Activated naive CD8-positive, alpha-beta T cell treated with anti-CD3 and anti-CD28 coated beads for 36 hours (primary cell): ENCODE measurements around the gene FANCF. TPM values are rescaled to one million over a fixed set of nuclear protein-coding genes. Genes with fewer than 3 reads are reported as not detected.

ENCODE experiments used
- DNase-seq: peaks from one replicate; pipeline ENCODE4 v3.0.0; 2021
- H3K27ac Mint-ChIP-seq: one replicate; pipeline ENCODE4 v1.8.0; 2022; ENCODE audit warnings: mild to moderate bottlenecking, moderate library complexity, mixed read lengths
- H3K27me3 Mint-ChIP-seq: one replicate; pipeline ENCODE4 v1.8.0; 2022; ENCODE audit warnings: mild to moderate bottlenecking, mixed read lengths
- H3K36me3 Mint-ChIP-seq: one replicate; pipeline ENCODE4 v1.8.0; 2021; ENCODE audit warnings: mild to moderate bottlenecking, mixed read lengths
- H3K4me1 Mint-ChIP-seq: one replicate; pipeline ENCODE4 v1.8.0; 2021; ENCODE audit warnings: mixed read lengths
- H3K4me3 Mint-ChIP-seq: one replicate; pipeline ENCODE4 v1.8.0; 2022; ENCODE audit warnings: mild to moderate bottlenecking, moderate library complexity, mixed read lengths
- H3K9me3 Mint-ChIP-seq: one replicate; pipeline ENCODE4 v1.8.0; 2022; ENCODE audit warnings: mixed read lengths
- total RNA-seq, 2 experiments: library from RNA; stranded (reverse); gene quantifications; one replicate each; pipeline ENCODE4 v1.2.3, GENCODE V29; 2021

The FANCF gene
- total RNA-seq, 2 experiments from 2014 or later, result 14.0 to 15.8 TPM

DNA sequence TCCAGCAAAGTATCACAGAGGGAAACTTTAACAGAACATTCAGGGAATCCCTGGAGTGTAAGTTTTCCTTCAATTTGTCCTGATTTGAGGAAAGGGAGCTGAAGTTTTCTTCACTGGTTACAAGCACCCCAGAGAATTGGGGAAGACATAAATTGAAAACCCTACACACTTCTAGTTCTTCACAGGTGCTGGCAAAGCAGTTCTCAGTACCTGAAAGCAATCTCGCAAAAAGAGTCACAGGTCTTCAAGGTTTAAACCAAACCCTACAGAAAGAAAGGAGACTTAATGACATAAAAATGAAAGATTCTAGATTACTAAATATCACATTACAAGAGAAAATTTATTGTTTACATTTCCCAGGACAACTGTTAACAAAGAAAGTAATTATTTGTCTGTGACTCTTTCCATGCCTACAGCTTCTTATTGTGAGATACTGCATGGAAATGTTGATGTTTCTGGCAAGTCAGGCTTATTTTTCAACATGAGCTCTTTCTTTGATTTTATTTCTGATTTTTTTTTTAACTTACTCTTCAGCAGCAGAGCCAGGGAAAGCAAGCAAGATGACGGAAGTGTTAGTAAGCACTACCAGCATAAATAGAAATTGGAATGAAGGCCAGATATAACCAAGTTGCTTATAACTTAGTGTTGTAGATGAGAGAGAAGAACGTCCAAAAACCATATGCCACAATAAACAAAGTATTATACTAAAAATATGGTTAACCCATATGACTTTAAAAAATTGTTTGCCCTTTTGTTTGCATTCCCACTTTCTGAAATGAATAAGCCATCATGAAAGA is 44.1 kb downstream of the FANCF start:
- DNase-seq, result no peak
- no peaks in the 10 kb centered on the region for H3K9me3 Mint-ChIP-seq
- no peaks in the 10 kb centered on the region for H3K36me3 Mint-ChIP-seq
- H3K4me3 Mint-ChIP-seq, result no peak overlapping the region
- no peak overlapping the region for H3K27ac Mint-ChIP-seq
- H3K27me3 Mint-ChIP-seq, result peaks cover 10% of the 10 kb centered on the region
- peaks cover 9% of the 10 kb centered on the region for H3K4me1 Mint-ChIP-seq

DNA sequence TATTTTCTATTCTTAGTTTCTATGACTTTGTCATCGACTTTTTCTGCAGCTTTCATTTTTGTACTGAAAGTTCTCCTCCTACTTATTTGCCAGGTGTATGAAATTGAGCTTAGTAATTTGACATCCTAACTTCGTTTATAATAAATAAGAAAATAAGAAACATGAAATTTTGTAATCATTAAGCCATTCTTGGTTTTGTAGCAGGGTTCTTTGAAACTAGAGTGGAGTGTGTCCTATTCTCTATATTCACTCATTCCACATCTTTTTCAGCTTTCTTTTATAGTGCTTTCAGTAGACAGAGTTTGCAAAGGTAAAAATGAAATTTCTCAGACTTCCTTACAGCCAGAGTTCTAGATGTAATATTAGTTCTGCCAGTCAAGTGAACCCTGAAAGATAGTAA is 47.8 kb downstream of the FANCF start:
- no peak for DNase-seq
- no peaks in the 10 kb centered on the region for H3K9me3 Mint-ChIP-seq
- H3K27ac Mint-ChIP-seq, result no peak overlapping the region
- H3K36me3 Mint-ChIP-seq, result no peaks in the 10 kb centered on the region
- peaks cover 9% of the 10 kb centered on the region for H3K4me1 Mint-ChIP-seq
- no peak overlapping the region for H3K4me3 Mint-ChIP-seq
- H3K27me3 Mint-ChIP-seq, result no peaks in the 10 kb centered on the region

Other genes with a start within 250 kb of the FANCF start
- 1 to 10 TPM; 1.9 to 2.4 TPM for gene GAS2, start 40.8 kb upstream of the FANCF start, total RNA-seq
- gene SVIP, start 204.0 kb upstream of the FANCF start, total RNA-seq, result 10 to 100 TPM; 79.4 to 86.7 TPM
- gene CCDC179, start 234.7 kb upstream of the FANCF start, total RNA-seq, result not detected